ENCODE measurements around the gene LRRIQ4.

GRCh38 chr3:169879013-169879557 lies 66.4 kb downstream of the LRRIQ4 start:
- TF ChIP-seq CTCF (IDR thresholded peaks at IDR 0.05) (no peak), POLR2A (IDR thresholded peaks at IDR 0.05) (no peak)
